GM23338 (cell line): ENCODE measurements around the gene EIF4G3. TPM values are rescaled to one million over a fixed set of nuclear protein-coding genes. Genes with fewer than 3 reads are reported as not detected.

ENCODE experiments used
- ATAC-seq: fragments of 200-7000 bp; cut with Tn5 transposase; 3 replicates; pipeline ENCODE4 v1.9.1; 2020
- DNase-seq: peaks from one replicate; pipeline ENCODE4 v3.0.0-alpha.2; 2015; ENCODE audit warnings: low spot score
- H2AFZ ChIP-seq: fragments of 200-600 bp; sonication (generic); 2 replicates; pipeline ENCODE4 v1.8.0; 2016; ENCODE audit warnings: antibody characterized with exemption, mild to moderate bottlenecking, moderate library complexity
- H3F3A ChIP-seq: fragments of 200-600 bp; sonication (generic); replicated peaks from 2 replicates; pipeline ENCODE4 v1.8.0; 2017; ENCODE audit warnings: antibody characterized with exemption, mixed run types, low read depth
- H3K27ac ChIP-seq: fragments of 200-600 bp; sonication (generic); 2 replicates; pipeline ENCODE4 v1.6.1; 2016; ENCODE audit warnings: low read depth
- H3K27me3 ChIP-seq: fragments of 200-600 bp; sonication (generic); 2 replicates; pipeline ENCODE4 v1.8.0; 2016; ENCODE audit warnings: mild to moderate bottlenecking, mixed run types, moderate library complexity; ENCODE audit not compliant: insufficient read depth
- H3K36me3 ChIP-seq: fragments of 200-600 bp; sonication (generic); 2 replicates; pipeline ENCODE4 v1.8.0; 2016; ENCODE audit warnings: mild to moderate bottlenecking; ENCODE audit not compliant: insufficient read depth
- H3K4me1 ChIP-seq: fragments of 200-600 bp; sonication (generic); 2 replicates; pipeline ENCODE4 v1.8.0; 2016; ENCODE audit warnings: mild to moderate bottlenecking, moderate library complexity; ENCODE audit not compliant: insufficient read depth
- H3K4me2 ChIP-seq: fragments of 200-600 bp; sonication (generic); 2 replicates; pipeline ENCODE4 v1.7.1; 2017; ENCODE audit warnings: mixed run types
- H3K4me3 ChIP-seq: fragments of 200-600 bp; sonication (generic); 2 replicates; pipeline ENCODE4 v1.6.1; 2016; ENCODE audit warnings: mixed run types
- H3K79me2 ChIP-seq: fragments of 200-600 bp; sonication (generic); replicated peaks from 2 replicates; pipeline ENCODE4 v1.8.0; 2017; ENCODE audit warnings: mild to moderate bottlenecking; ENCODE audit not compliant: insufficient read depth
- H3K9me2 ChIP-seq: fragments of 200-600 bp; sonication (generic); 2 replicates; pipeline ENCODE4 v1.8.0; 2017; ENCODE audit not compliant: insufficient read depth
- H4K20me1 ChIP-seq: fragments of 200-600 bp; sonication (generic); replicated peaks from 2 replicates; pipeline ENCODE4 v1.8.0; 2017; ENCODE audit warnings: mild to moderate bottlenecking; ENCODE audit not compliant: insufficient read depth
- H3K27ac Mint-ChIP-seq: 2 replicates; pipeline ENCODE4 v1.8.0; 2020; ENCODE audit warnings: inconsistent platforms, mild to moderate bottlenecking, moderate library complexity, mixed read lengths
- H3K27me3 Mint-ChIP-seq: 3 replicates; pipeline ENCODE4 v1.8.0; 2022; ENCODE audit warnings: low read depth, mild to moderate bottlenecking, moderate library complexity, mixed read lengths, inconsistent platforms; ENCODE audit not compliant: insufficient read depth, poor library complexity
- H3K36me3 Mint-ChIP-seq: 3 replicates; pipeline ENCODE4 v1.8.0; 2021; ENCODE audit warnings: low read depth, mild to moderate bottlenecking, inconsistent platforms, moderate library complexity, mixed read lengths
- H3K4me1 Mint-ChIP-seq: 3 replicates; pipeline ENCODE4 v1.8.0; 2020; ENCODE audit warnings: mild to moderate bottlenecking, inconsistent platforms, mixed read lengths
- H3K4me3 Mint-ChIP-seq: 3 replicates; pipeline ENCODE4 v1.8.0; 2021; ENCODE audit warnings: moderate library complexity, mild to moderate bottlenecking, inconsistent platforms, mixed read lengths
- H3K9me3 Mint-ChIP-seq: 3 replicates; pipeline ENCODE4 v1.8.0; 2020; ENCODE audit warnings: moderate library complexity, mild to moderate bottlenecking, inconsistent platforms, mixed read lengths
- CREB1 ChIP-seq: fragments of 250-450 bp; sonication (Bioruptor Pico); IDR thresholded peaks from 2 replicates; pipeline ENCODE4 v1.5.0; 2020; ENCODE audit warnings: low read depth, mild to moderate bottlenecking, moderate library complexity
- EZH2phosphoT487 ChIP-seq: fragments of 200-600 bp; sonication (generic); IDR thresholded peaks from one replicate; pipeline ENCODE4 v1.8.1; 2018; ENCODE audit warnings: antibody characterized with exemption; ENCODE audit not compliant: unreplicated experiment
- JUNB ChIP-seq: IDR thresholded peaks from one replicate; pipeline ENCODE4 v1.6.1; 2016; ENCODE audit warnings: antibody characterized with exemption; ENCODE audit not compliant: unreplicated experiment
- POLR2AphosphoS5 ChIP-seq: IDR thresholded peaks from 2 replicates; pipeline ENCODE4 v1.6.1; 2016; ENCODE audit warnings: antibody characterized with exemption, low read depth
- STAT1 ChIP-seq: IDR thresholded peaks from one replicate; pipeline ENCODE4 v1.6.1; 2016; ENCODE audit warnings: antibody characterized with exemption; ENCODE audit not compliant: unreplicated experiment
- ZNF114 ChIP-seq: fragments of 250-450 bp; sonication (Bioruptor Pico); IDR thresholded peaks from 2 replicates; pipeline ENCODE4 v1.5.0; 2020; ENCODE audit warnings: mild to moderate bottlenecking, moderate library complexity
- ZNF331 ChIP-seq: fragments of 250-450 bp; sonication (Bioruptor Pico); IDR thresholded peaks from 2 replicates; pipeline ENCODE4 v1.5.0; 2020; ENCODE audit warnings: low read depth, mild to moderate bottlenecking, moderate library complexity
- ZNF462 ChIP-seq: fragments of 250-450 bp; sonication (Bioruptor Pico); IDR thresholded peaks from 2 replicates; pipeline ENCODE4 v1.5.0; 2020; ENCODE audit warnings: mild to moderate bottlenecking, moderate library complexity
- polyA plus RNA-seq: library from polyadenylated mRNA; unstranded; fragments of >200 nt; fragmentation: Nextera tagmentation; extraction: Ambion mirVana; gene quantifications from 2 replicates; pipeline ENCODE4 v1.2.1, GENCODE V29; 2016
- total RNA-seq: library from RNA; depleted of rRNA; stranded (reverse); fragments of >200 nt; shearing (Covaris generic); gene quantifications from 2 replicates; pipeline ENCODE4 v1.2.3, GENCODE V29; 2014
- TF ChIP-seq, protein P1 (sequence below), 2 experiments: fragments of 200-600 bp in 1 of 2; sonication (generic) in 1 of 2; conservative IDR thresholded peaks; 2 replicates each; pipeline versions ENCODE4 v1.5.1 to v1.6.1; 2016 to 2017; ENCODE audit warnings: antibody characterized with exemption in 2 of 2, low read depth in 2 of 2, mild to moderate bottlenecking in 2 of 2, moderate library complexity in 1 of 2

Gene EIF4G3
- total and polyA plus RNA-seq, 2 experiments from 2014 or later = 37.9 to 68.1 TPM

- Histone ChIP-seq H3K9me2 (no peaks in the 10 kb centered on the region), H3K4me2 (peak within 1 kb of the TSS; percentile 97), H3K36me3 (no peaks in the 10 kb centered on the region), H3K27ac (peak within 1 kb of the TSS; percentile 95), H4K20me1 (peaks cover 30% of the 10 kb centered on the region), H3K27me3 (no peaks in the 10 kb centered on the region), H3K79me2 (peaks cover 40% of the 10 kb centered on the region), H3K4me3 (peak within 1 kb of the TSS; percentile 95), H3F3A (peaks cover 19% of the 10 kb centered on the region), H2AFZ (peak within 1 kb of the TSS; percentile 80), H3K4me1 (peaks cover 19% of the 10 kb centered on the region)
- Mint-ChIP-seq H3K27ac (peak within 1 kb of the TSS; percentile 97), H3K27me3 (peaks cover 13% of the 10 kb centered on the region), H3K36me3 (no peaks in the 10 kb centered on the region; the same call in 2 of the 3 replicates), H3K4me1 (peaks cover 13% of the 10 kb centered on the region), H3K4me3 (peak within 1 kb of the TSS; percentile 100), H3K9me3 (no peaks in the 10 kb centered on the region)
- no peak for TF ChIP-seq JUNB
- no peak for TF ChIP-seq ZNF331 (CRISPR knock-in tag)
- TF ChIP-seq ZNF114 = no peak
- TF ChIP-seq POLR2AphosphoS5 = peak; percentile 39
- TF ChIP-seq CREB1 (CRISPR knock-in tag) = no peak
- DNase-seq = peak; percentile 71
- ATAC-seq = peak; percentile 33
Observed at GRCh38 chr1:20787029-20787839, 389.5 kb downstream of the EIF4G3 start, which contains the start of gene HP1BP3. Gene HP1BP3 (minus strand): TSS chr1:20787307. CDS start chr1:20780440, 6,867 bp downstream.

GRCh38 chr1:20786253-20787028 is 390.3 kb downstream of the EIF4G3 start:
- no peaks in the 10 kb centered on the region for H3K27me3 ChIP-seq
- DNase-seq (peak; percentile 97), ATAC-seq (peak; percentile 84)
- peaks cover 19% of the 10 kb centered on the region for H3F3A ChIP-seq
- H3K4me3 Mint-ChIP-seq = peak overlapping the region; percentile 100
- peak overlapping the region; percentile 97 for H3K4me2 ChIP-seq
- H4K20me1 ChIP-seq = peaks cover 32% of the 10 kb centered on the region
- H3K36me3 ChIP-seq = no peaks in the 10 kb centered on the region
- H3K36me3 Mint-ChIP-seq = no peaks in the 10 kb centered on the region; the same call in 2 of the 3 replicates
- peaks cover 13% of the 10 kb centered on the region for H3K4me1 Mint-ChIP-seq
- H3K9me3 Mint-ChIP-seq = no peaks in the 10 kb centered on the region
- peaks cover 13% of the 10 kb centered on the region for H3K27me3 Mint-ChIP-seq
- H2AFZ ChIP-seq = peak overlapping the region; percentile 80
- peak overlapping the region; percentile 95 for H3K4me3 ChIP-seq
- peak overlapping the region; percentile 97 for H3K27ac Mint-ChIP-seq
- H3K9me2 ChIP-seq = no peaks in the 10 kb centered on the region
- H3K4me1 ChIP-seq = peaks cover 19% of the 10 kb centered on the region
- peaks cover 48% of the 10 kb centered on the region for H3K79me2 ChIP-seq
- H3K27ac ChIP-seq = peak overlapping the region; percentile 95
- TF ChIP-seq, protein P1, sequence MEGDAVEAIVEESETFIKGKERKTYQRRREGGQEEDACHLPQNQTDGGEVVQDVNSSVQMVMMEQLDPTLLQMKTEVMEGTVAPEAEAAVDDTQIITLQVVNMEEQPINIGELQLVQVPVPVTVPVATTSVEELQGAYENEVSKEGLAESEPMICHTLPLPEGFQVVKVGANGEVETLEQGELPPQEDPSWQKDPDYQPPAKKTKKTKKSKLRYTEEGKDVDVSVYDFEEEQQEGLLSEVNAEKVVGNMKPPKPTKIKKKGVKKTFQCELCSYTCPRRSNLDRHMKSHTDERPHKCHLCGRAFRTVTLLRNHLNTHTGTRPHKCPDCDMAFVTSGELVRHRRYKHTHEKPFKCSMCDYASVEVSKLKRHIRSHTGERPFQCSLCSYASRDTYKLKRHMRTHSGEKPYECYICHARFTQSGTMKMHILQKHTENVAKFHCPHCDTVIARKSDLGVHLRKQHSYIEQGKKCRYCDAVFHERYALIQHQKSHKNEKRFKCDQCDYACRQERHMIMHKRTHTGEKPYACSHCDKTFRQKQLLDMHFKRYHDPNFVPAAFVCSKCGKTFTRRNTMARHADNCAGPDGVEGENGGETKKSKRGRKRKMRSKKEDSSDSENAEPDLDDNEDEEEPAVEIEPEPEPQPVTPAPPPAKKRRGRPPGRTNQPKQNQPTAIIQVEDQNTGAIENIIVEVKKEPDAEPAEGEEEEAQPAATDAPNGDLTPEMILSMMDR (conservative IDR thresholded peaks at IDR 0.05; ENCODE audit: low read depth in 2 of 2) = no peak
- no peak for TF ChIP-seq ZNF462 (CRISPR knock-in tag)
- no peak for TF ChIP-seq EZH2phosphoT487
- TF ChIP-seq ZNF114 = no peak
- no peak for TF ChIP-seq STAT1
